ENCODE data around the gene METTL26.

Gene METTL26

GRCh38 chr16:674968-675883 lies 39.1 kb upstream of the METTL26 start, which contains the start of gene RHBDL1:
Gene RHBDL1 (plus strand): TSS chr16:675671. CDS start chr16:675791, 120 bp downstream.
- peak; percentile 40 for DNase-seq

- no peak for DNase-seq
These were observed 38.2 kb upstream of the METTL26 start for GRCh38 chr16:674214-674881.

GRCh38 chr16:673399-673991 lies 37.4 kb upstream of the METTL26 start:
- DNase-seq: no peak

- DNase-seq: no peak
These were observed 36.7 kb upstream of the METTL26 start for GRCh38 chr16:672851-673250.

- no peak for DNase-seq
These were observed 36.3 kb upstream of the METTL26 start for GRCh38 chr16:672371-672770.

- DNase-seq: no peak
These were observed 35.4 kb upstream of the METTL26 start for GRCh38 chr16:671353-672131.

- no peak for DNase-seq
These were observed 34.6 kb upstream of the METTL26 start for GRCh38 chr16:670485-671352.

- no peak for DNase-seq
These were observed 33.6 kb upstream of the METTL26 start for GRCh38 chr16:669666-670065.

- DNase-seq: no peak
These were observed 32.5 kb upstream of the METTL26 start for GRCh38 chr16:668519-669171.

- DNase-seq: peak; percentile 97
These were observed 31.8 kb upstream of the METTL26 start, which contains the start of gene RHOT2 for GRCh38 chr16:667780-668518. Gene RHOT2 (plus strand): TSS chr16:668132. CDS start chr16:668200, 68 bp downstream.

GRCh38 chr16:667113-667779 lies 31.1 kb upstream of the METTL26 start:
- DNase-seq: no peak

GRCh38 chr16:666572-666971 lies 30.5 kb upstream of the METTL26 start:
- DNase-seq: no peak

GRCh38 chr16:662597-662996 lies 26.5 kb upstream of the METTL26 start:
- no peak for DNase-seq

- DNase-seq: no peak
These were observed 26.0 kb upstream of the METTL26 start for GRCh38 chr16:662095-662494.

- no peak for DNase-seq
These were observed 25.2 kb upstream of the METTL26 start for GRCh38 chr16:661184-661821.

GRCh38 chr16:660459-661183 lies 24.5 kb upstream of the METTL26 start:
- peak; percentile 82 for DNase-seq

- no peak for DNase-seq
These were observed 24.0 kb upstream of the METTL26 start for GRCh38 chr16:660132-660458.

- no peak for DNase-seq
These were observed 23.5 kb upstream of the METTL26 start for GRCh38 chr16:659618-660017.
